ENCODE data around the gene GARIN6.
"Not testable (repeated sequence)": the region's sequence is repeated elsewhere in the genome, so short reads cannot be mapped to it uniquely, and the experiment has no call there.

GARIN6 gene

DNA sequence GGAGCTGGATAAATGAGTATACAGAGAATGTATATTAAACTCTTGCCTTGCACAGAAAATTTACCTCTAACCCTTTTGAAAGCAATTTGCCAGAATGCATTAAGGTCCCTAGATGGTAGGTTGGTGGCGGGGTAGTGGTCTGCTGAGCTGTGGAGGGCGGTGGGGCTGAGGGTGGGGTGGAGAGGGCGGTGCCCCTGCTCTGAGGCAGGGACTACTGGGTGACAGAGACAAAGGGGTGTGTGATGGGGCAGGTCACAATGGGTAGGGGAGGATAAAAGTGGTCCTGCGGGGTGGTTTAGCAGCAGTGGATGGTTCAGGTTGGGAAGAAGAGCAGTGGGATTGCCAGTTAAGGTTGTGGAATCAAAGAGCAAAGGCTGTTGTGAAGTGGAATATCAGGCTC is at the start of gene GARIN6:
GARIN6 (plus strand) TSS at position 301 of the 400 bp plus-strand sequence. CDS start 422 bp downstream, outside the sequence.
- in situ Hi-C loops (cut with HindIII; ENCODE audit: low sequenced_read_pairs) = no loop called here

DNA sequence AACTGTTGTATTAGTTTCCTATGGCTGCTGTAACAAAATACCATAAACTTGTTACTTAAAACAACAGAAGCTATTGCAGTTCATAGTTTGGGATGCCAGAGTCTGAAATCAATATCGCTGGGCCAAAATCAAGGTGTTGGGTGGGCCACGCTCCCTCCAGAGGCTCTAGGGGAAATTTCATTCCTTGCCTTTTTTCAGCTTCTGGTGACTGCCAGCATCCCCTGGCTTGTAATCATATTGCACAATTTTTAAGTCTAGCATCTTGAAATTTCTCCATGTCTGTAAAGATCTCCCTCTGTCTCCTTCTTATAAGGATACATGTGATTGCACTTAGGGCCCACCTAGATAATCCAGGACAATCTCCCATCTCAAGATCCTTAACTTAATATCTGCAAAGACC is 48.8 kb upstream of the GARIN6 start:
- in situ Hi-C loops (cut with HindIII; ENCODE audit: low sequenced_read_pairs) = no loop called here

DNA sequence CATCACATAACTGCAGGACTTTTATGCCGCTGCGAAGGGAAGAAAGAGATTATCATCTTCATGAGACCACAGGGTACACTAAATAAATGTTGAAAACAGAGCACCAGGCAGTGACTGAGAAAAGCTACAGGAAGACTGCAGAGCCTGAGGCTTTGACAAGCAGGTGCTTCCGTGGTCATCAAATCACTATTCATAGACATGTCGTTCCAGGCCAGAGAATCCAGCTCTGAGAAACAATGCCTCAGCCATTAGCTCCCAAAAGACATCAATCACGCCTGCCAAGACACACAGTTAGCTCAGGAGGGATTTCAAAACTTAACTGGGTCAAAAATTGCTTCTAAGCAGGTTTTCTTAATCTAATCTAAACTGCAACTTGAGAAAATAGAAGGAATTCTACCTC is 47.2 kb upstream of the GARIN6 start:
- in situ Hi-C loops (cut with HindIII; ENCODE audit: low sequenced_read_pairs) = no loop called here

DNA sequence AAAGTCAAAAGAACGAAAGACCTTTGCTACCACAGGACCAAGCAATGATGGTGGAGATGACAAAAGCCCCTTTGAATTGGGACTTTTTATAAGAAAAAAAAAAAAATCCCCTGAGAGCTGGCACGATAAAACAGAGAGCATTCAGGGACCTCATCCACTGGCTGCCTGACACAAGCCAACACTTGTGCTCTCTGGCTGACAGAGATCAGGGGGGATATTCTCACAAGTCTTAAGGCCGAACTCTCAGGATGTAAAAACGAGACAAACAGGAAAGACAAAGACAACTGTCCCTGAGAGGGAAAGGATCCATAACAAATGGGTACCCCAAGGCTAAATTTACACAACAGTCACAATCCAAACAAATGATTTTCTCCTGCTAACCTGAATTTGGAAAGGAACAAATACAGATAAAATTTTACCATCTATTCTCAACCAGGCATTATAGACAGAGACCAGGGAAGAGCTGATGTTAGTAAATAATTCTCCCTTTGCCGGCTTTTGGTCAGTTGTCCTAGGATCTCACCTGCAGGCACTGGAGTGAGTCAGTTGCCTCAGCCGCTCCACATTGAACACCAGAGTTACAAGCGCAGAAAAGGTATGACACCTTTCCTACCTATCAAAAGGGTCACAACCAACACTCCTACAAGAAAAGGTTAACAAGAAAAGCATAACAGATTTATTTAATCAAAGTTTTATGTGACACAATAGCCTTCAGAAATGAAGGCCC is 37.9 kb upstream of the GARIN6 start:
- in situ Hi-C loops (cut with HindIII; ENCODE audit: low sequenced_read_pairs) = no loop called here

DNA sequence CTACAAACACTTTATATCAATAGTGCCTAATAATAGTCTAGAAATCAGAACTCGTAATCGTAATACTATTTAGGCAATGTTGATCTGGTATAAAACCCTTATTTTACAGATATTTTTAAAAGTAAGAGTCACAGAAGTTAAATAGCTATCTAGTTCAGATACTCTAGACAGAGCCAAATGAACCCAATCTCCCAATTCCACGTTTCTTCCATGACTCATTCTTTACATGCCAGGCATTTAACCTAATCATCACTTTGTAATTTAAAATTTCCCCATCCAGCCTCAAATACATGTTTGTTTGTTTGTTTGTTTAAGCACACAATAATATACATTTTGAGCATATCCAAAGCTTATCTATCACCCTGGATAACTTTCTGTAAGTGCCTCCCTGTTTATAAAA is 36.4 kb upstream of the GARIN6 start:
- in situ Hi-C loops (cut with HindIII; ENCODE audit: low sequenced_read_pairs) = no loop called here

DNA sequence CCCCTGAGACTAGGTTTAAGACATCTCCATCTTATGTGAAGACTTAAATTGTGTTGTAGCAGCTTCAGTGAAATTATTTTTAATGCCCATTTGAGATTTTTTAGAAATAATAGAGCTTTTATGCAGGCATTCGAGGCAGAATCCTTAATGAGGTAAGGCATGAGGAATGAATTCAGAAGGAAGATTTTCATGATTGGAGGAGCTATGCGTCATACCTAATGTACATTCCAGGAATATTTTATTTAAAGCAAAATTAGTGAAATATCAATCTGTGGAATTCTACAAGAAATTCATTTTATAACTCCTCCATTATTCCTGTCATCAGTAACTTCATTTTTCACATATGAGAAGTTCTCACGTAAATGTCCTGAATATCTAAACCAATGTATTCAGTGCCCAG is 36.0 kb upstream of the GARIN6 start:
- in situ Hi-C loops (cut with HindIII; ENCODE audit: low sequenced_read_pairs) = no loop called here

DNA sequence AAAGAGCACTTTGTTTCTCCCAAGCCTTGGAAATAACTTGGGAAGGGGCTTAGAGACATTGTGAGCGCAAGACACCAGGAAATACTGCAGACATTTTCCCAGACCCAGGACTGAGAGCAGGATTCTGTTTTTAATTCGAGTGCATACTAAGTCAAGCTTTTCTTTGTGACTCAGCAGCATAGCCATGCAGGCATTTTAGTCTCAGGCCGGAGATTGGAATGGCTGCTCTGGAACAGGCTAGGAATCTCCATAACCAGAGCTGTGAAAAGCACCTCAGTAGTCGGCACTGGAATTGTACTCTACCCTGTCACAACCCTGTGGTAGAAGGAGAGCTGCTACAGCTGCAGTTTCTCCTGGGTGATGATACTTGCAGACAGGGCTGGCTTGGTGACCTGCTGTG is 28.9 kb upstream of the GARIN6 start:
- in situ Hi-C loops (cut with HindIII; ENCODE audit: low sequenced_read_pairs) = no loop called here

DNA sequence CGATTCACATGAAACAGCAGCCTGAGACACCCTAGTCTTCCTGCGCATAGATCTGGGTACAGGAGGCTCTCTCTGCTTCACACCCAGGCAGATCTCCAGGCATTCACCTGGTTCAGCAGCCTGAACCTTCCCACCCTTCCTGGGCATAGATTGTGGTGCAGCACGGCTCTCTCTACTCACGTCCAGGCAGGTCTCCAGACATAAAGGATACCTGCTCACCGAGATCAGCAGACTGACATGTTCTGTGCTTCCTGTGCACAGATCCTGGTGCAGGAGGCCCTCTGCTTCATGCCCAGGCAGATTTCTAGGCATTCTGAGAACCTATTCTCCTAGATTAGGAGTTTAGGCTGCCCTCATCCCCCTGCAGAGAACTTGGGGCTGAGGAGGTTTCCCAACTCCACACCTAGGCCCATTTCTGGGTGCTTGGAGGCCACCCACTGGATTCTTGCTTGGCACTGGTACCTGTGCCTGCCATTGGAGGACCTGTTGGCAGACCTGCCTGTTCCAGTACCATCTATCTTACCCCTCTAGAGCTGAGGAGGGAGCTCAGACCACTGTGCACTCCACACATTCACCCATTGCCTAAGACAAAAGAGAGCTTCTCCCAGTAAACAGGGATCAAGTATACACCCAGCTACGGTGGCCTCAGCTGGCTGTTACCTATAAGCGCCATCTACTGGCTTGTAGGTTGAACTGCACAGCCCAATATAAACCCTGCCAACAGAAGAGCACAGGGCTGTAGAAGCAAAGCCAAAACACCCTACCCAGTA is 28.0 kb upstream of the GARIN6 start:
- in situ Hi-C loops (cut with HindIII; ENCODE audit: low sequenced_read_pairs) = no loop called here

DNA sequence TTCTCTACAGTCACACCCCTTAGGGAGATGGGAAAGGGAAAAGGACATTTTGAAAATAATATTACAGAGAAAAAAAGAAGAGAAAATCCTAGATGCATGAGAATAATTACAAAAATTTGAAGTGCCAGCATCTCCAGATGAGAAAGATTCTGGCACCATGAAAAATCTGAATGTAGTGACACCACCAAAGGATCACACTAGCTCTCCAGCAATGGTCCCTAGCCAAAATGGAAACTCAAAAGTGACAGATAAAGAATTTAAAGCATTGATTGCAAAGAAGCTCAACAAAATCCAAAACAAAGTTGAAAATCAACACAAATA is 27.4 kb upstream of the GARIN6 start:
- in situ Hi-C loops (cut with HindIII; ENCODE audit: low sequenced_read_pairs) = no loop called here

DNA sequence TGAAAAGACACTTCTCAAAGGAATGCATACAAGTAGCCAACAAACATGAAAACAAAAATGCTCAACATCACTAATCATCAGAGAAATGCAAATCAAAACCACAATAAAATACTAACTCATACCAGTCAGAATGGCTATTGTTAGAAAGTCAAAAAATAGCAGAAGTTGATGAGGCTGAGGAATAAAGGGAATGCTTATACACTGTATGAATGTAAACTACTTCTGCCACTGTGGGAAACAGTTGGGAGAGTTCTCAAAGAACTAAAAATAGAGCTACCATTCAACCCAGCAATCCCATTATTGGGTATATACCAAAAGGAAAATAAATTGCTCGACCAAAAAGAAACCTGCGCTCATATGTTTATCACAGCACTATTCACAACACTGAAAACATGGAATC is 23.0 kb upstream of the GARIN6 start:
- in situ Hi-C loops (cut with HindIII; ENCODE audit: low sequenced_read_pairs) = not testable (repeated sequence)

DNA sequence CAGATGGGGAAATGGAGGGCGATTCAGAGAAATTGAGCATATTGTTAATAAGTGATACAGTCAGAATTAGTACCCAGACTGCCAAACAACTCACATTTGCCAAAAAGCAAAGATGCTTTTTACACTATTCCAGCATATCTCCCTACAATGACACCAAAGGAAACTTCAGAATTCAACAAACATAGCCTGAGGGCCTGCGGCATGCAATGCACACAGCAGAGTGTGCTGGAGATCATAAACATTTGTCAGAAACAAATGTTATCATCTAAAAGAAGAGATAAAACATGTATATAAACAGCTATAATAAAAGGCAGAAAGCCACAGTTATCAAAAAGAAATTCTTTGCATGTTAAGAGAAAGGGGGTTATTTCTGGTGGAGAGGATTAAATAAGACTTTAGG is 20.1 kb upstream of the GARIN6 start:
- in situ Hi-C loops (cut with HindIII; ENCODE audit: low sequenced_read_pairs) = no loop called here

DNA sequence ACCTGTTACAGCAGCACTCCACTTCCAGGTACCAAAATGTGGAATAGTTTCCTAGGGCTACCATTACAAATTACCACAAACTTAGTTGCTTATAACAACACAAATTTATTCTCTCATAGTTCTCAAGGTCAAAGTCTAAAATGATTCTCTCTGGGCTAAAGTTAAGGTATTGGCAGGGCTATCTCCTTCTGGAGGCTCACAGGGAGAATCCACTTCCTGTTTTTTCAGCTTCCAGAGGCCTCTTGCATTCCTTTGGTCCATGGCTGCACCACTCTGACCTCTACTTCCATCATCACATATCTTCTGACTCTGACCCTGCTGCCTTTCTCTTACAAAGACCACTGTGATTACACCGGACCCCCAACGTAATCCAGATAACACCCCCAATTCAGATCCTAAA is 2.9 kb upstream of the GARIN6 start:
- in situ Hi-C loops (cut with HindIII; ENCODE audit: low sequenced_read_pairs) = no loop called here

DNA sequence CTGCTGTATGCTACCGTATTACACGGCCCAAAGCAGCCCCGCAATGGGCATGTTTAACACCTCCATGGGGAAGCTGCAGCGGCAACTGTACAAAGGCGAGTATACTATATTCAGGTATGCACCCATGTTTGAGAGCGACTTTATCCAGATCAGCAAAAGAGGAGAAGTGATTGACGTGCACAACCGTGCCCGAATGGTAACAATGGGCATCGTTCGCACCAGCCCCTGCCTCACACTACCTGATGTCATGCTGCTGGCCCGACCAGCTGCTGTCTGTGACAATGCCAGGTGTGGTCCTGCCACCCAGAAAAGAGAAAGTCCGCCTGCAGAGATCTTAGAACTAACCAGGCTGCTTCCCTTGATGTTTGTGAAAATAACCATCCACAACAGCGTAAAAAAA is 630 bp downstream of the GARIN6 start:
- in situ Hi-C loops (cut with HindIII; ENCODE audit: low sequenced_read_pairs) = no loop called here

DNA sequence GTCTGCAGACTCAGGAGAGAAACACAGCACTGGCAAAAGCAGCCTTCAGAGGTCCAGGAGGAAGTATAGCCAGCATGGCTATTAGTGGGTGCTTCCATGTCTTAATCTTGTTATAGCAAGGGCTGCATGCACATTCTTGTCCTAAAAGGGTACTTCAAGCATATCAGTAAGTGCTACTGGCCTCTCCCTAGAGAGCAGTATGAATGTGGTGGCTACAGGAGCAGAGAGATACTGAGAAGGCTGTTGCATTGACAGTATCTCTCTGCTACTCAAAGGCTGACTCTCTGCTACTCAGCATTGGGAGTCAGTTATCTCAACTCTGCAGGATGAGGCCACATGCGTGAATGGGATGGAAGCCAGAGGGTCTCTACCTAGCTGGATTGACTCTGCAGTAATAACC is 2.0 kb downstream of the GARIN6 start:
- in situ Hi-C loops (cut with HindIII; ENCODE audit: low sequenced_read_pairs) = no loop called here

DNA sequence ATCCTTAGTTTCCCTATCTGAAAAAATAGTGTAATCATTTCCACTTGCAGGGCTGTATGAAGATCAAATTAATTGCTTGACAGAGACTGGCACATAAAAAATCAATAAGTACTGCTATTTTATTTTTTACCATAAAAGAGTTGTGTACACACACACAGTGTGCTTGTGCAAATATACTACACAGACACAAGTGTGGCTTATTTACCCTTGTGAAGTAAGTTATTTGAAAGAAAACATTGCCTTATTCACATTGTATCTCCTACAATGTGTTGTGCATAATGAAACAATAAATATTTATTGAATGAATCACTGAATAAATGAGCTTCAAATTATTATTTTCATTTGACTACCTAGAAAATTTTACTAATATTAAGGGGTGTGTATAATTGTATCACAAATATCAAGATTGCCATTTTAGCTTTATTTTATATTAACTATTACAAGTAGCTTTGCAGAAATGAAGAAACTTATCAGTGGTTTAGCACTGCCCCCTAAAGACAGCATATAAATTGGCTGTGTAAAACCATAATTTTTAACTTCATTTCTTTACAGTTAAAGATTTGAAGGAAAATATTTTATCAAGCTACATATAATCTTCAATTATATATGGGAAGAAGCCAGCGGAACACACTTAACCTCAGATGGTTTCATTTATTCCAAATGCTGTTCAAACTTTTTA is 11.3 kb downstream of the GARIN6 start:
- in situ Hi-C loops (cut with HindIII; ENCODE audit: low sequenced_read_pairs) = no loop called here

DNA sequence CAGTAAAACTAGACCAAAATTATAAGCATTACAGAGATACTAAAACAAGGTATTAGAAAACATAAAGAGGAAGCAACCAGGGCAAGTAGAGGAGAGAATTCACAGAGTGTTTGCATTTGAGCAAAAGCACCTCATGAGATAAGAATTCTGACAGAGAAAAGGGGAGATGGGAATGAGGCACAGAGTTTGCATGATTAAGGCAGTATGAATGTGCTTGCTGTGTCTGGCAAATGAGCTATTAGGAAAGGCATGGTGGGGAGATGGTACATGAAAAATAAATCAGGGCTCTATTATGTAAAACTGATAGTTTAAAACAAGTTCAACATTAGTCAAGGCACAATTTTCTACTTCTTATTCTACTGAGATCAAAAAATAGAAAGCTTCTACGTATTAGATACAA is 23.1 kb downstream of the GARIN6 start:
- in situ Hi-C loops (cut with HindIII; ENCODE audit: low sequenced_read_pairs) = no loop called here

DNA sequence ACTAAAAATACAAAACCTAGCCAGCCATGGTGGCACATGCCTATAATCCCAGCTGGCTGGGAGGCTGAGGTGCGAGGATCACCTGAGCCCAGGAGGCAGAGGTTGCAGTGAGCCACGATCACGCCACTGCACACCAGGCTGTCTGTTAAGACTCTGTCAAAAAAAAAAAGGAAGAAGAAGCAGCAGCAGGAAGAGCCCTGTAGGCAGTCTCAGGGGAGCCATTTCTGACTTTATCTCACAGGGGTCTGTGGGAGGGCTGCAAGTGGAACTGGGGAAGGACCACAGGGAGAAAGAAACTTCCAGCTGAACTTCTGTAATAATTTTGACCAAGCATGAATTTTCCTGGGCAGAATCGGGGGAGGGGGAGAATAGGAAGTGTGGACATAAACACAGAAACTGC is 32.7 kb downstream of the GARIN6 start:
- in situ Hi-C loops (cut with HindIII; ENCODE audit: low sequenced_read_pairs) = no loop called here

DNA sequence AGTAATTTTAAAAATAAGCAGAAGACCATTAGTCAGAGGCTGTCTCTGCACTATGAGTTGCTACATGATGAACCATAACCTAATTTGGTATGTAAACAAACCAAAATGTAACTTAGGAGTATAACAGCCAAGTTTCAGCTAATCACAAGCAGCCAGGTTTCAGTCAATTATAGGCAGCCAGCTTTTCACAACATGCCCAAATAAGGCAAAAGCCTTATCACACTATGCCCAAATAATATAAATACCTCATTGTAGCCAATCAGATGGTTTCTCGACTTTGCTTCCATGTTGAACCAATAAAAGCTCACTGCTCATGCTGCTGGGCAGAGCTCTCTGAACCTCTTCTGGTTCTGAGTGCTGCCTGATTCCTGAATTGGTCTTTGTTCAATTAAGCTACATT is 38.6 kb downstream of the GARIN6 start:
- in situ Hi-C loops (cut with HindIII; ENCODE audit: low sequenced_read_pairs) = no loop called here

DNA sequence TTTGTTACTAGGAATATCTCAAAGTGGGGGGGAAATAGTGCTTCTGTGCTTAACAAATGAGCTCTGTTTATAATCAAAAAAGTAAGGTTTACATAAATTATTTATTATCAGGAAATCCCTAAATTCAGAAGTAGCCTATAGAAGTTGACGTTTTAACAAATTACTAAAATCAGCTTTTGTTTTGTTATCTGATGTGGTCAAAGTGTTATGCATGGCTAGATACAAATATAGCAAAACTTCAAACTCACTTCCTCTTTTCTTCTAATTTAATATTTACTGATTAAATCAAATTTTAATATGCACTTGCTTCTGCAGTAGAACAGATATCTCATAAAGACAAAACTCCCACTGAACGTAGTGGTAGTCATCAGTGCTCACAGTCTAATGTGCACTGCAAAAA is 47.5 kb downstream of the GARIN6 start:
- in situ Hi-C loops (cut with HindIII; ENCODE audit: low sequenced_read_pairs) = no loop called here

All from endothelial cell of hepatic sinusoid (primary cell).